HG02852 (cell line): ENCODE results near the gene IQSEC2.
A peak's percentile ranks its signal among the peaks of the same experiment; 100 is the strongest.

Experiments
- ATAC-seq: cut with Tn5 transposase; IDR thresholded peaks from one replicate; pipeline ENCODE4 v1.9.1; 2021; ENCODE audit warnings: mild to moderate bottlenecking, moderate library complexity; ENCODE audit not compliant: unreplicated experiment

Gene IQSEC2

GRCh38 chrX:53249408-53250042, 31.9 kb downstream of the IQSEC2 start:
- no peak for ATAC-seq

GRCh38 chrX:53247928-53248327, 33.5 kb downstream of the IQSEC2 start:
- no peak for ATAC-seq

GRCh38 chrX:53246231-53246630, 35.2 kb downstream of the IQSEC2 start:
- no peak for ATAC-seq

GRCh38 chrX:53244610-53245009, 36.8 kb downstream of the IQSEC2 start:
- ATAC-seq, result no peak

- ATAC-seq, result no peak
Observed at GRCh38 chrX:53242310-53242709, 39.1 kb downstream of the IQSEC2 start.

- ATAC-seq, result no peak
Observed at GRCh38 chrX:53241558-53241957, 39.8 kb downstream of the IQSEC2 start.

GRCh38 chrX:53239474-53239873, 41.9 kb downstream of the IQSEC2 start:
- ATAC-seq, result peak; percentile 78

- ATAC-seq, result no peak
Observed at GRCh38 chrX:53237056-53237455, 44.3 kb downstream of the IQSEC2 start.

- no peak for ATAC-seq
Observed at GRCh38 chrX:53236025-53236679, 45.2 kb downstream of the IQSEC2 start.

GRCh38 chrX:53235566-53235965, 45.8 kb downstream of the IQSEC2 start:
- ATAC-seq, result no peak

- no peak for ATAC-seq
Observed at GRCh38 chrX:53234484-53234883, 46.9 kb downstream of the IQSEC2 start.

GRCh38 chrX:53233536-53233935, 47.8 kb downstream of the IQSEC2 start:
- no peak for ATAC-seq

- no peak for ATAC-seq
Observed at GRCh38 chrX:53230116-53230515, 51.3 kb downstream of the IQSEC2 start.

- ATAC-seq, result no peak
Observed at GRCh38 chrX:53227224-53227765, 54.1 kb downstream of the IQSEC2 start.

- peak; percentile 82 for ATAC-seq
Observed at GRCh38 chrX:53224860-53225797, 56.3 kb downstream of the IQSEC2 start, which contains the start of gene KDM5C. Gene KDM5C (minus strand): TSS chrX:53225207. CDS start chrX:53224889, 318 bp downstream.

- peak; percentile 13 for ATAC-seq
Observed at GRCh38 chrX:53223955-53224859, 57.2 kb downstream of the IQSEC2 start.

GRCh38 chrX:53223068-53223693, 58.2 kb downstream of the IQSEC2 start:
- ATAC-seq, result no peak
